ENCODE results near the gene SHROOM4.
A peak's percentile ranks its signal among the peaks of the same experiment; 100 is the strongest.

GRCh38 chrX:50691820-50692219 is 122.2 kb downstream of the SHROOM4 start:
- TF ChIP-seq CTCF (IDR thresholded peaks at IDR 0.05; ENCODE audit: low read depth, low read length, missing input control) (peak; percentile 74), TAF1 (conservative IDR thresholded peaks at IDR 0.05) (no peak), RAD21 (IDR thresholded peaks at IDR 0.05) (peak; percentile 72 to 87), EGR1 (IDR thresholded peaks at IDR 0.05; ENCODE audit: low read depth in 2 of 2) (no peak), RXRA (IDR thresholded peaks at IDR 0.05) (no peak), MAX (IDR thresholded peaks at IDR 0.05) (no peak), REST (IDR thresholded peaks at IDR 0.05) (no peak), SP1 (IDR thresholded peaks at IDR 0.05) (no peak)

Data from liver (tissue), 3 donors.